Measurements from ENCODE around the gene LRRC7.

- TF ChIP-seq POLR2AphosphoS5 (IDR thresholded peaks at IDR 0.05; ENCODE audit: borderline replicate concordance, low read depth, low read length): no peak
- no peak for TF ChIP-seq EZH2 (IDR thresholded peaks at IDR 0.05)
- no peak for TF ChIP-seq FOXP2 (optimal IDR thresholded peaks at IDR 0.05; ENCODE audit: control extremely low read depth, extremely low read length, insufficient read depth)
These were observed 586.0 kb downstream of the LRRC7 start for GRCh38 chr1:70153739-70154138.

Data from SK-N-MC (cell line).